Measurements from ENCODE around the gene BAD.

The BAD gene

GRCh38 chr11:64291752-64292459, 7.4 kb upstream of the BAD start:
- TF ChIP-seq CTCF (IDR thresholded peaks at IDR 0.05; ENCODE audit: low read length) (no peak), EZH2 (optimal IDR thresholded peaks at IDR 0.05; ENCODE audit: low read depth, low read length) (no peak), EZH2phosphoT487 (IDR thresholded peaks at IDR 0.05; ENCODE audit: low read length) (no peak)
- 0 out of 2 replicates have a peak, but pooled peaks cover 5% of the 10 kb centered on the region for H3F3A ChIP-seq (ENCODE audit: insufficient read depth, low read length)
- H3K9me3 ChIP-seq (replicated peaks; ENCODE audit: insufficient read depth, low read length) = no peaks in the 10 kb centered on the region
- no peak for DNase-seq
- no peaks in the 10 kb centered on the region for H3K79me2 ChIP-seq (ENCODE audit: low read length)
- no peak overlapping the region for H3K4me3 ChIP-seq (ENCODE audit: low read length)
- H3K9ac ChIP-seq (ENCODE audit: low read length) = no peak overlapping the region
- no peaks in the 10 kb centered on the region for H3K9me2 ChIP-seq (replicated peaks; ENCODE audit: insufficient read depth, low read length)
- no peaks in the 10 kb centered on the region for H3K36me3 ChIP-seq (replicated peaks; ENCODE audit: insufficient read depth, low read length)
- H4K20me1 ChIP-seq (ENCODE audit: insufficient read depth, low read length) = no peaks in the 10 kb centered on the region
- H3K27ac ChIP-seq (ENCODE audit: low read length) = no peak overlapping the region
- H3K4me2 ChIP-seq (ENCODE audit: low read depth, low read length) = peak overlapping the region; percentile 12; the same call in 1 of the 2 replicates
- H3K27me3 ChIP-seq (replicated peaks; ENCODE audit: insufficient read depth, low read length) = peaks cover 58% of the 10 kb centered on the region
- H2AFZ ChIP-seq (ENCODE audit: low read length) = no peak overlapping the region
- no peaks in the 10 kb centered on the region for H3K4me1 ChIP-seq (ENCODE audit: low read length)

- H3K4me2 ChIP-seq (ENCODE audit: low read depth, low read length) = peak within 1 kb of the TSS; percentile 12; the same call in 1 of the 2 replicates
- no peak within 1 kb of the TSS for H2AFZ ChIP-seq (ENCODE audit: low read length)
- H3F3A ChIP-seq (ENCODE audit: insufficient read depth, low read length) = peaks cover 8% of the 10 kb centered on the region; the same call in 1 of the 2 replicates
- TF ChIP-seq CTCF (IDR thresholded peaks at IDR 0.05; ENCODE audit: low read length) (no peak), EZH2phosphoT487 (IDR thresholded peaks at IDR 0.05; ENCODE audit: low read length) (no peak), EZH2 (optimal IDR thresholded peaks at IDR 0.05; ENCODE audit: low read depth, low read length) (no peak)
- no peaks in the 10 kb centered on the region for H3K9me2 ChIP-seq (replicated peaks; ENCODE audit: insufficient read depth, low read length)
- no peaks in the 10 kb centered on the region; the same call in 1 of the 2 replicates for H3K79me2 ChIP-seq (ENCODE audit: low read length)
- H3K4me1 ChIP-seq (ENCODE audit: low read length) = 0 out of 2 replicates have a peak, but pooled peaks cover under 1% of the 10 kb centered on the region
- DNase-seq = no peak
- no peaks in the 10 kb centered on the region for H4K20me1 ChIP-seq (ENCODE audit: insufficient read depth, low read length)
- H3K9me3 ChIP-seq (replicated peaks; ENCODE audit: insufficient read depth, low read length) = no peaks in the 10 kb centered on the region
- no peak within 1 kb of the TSS for H3K4me3 ChIP-seq (ENCODE audit: low read length)
- H3K27ac ChIP-seq (ENCODE audit: low read length) = no peak within 1 kb of the TSS
- no peaks in the 10 kb centered on the region for H3K36me3 ChIP-seq (replicated peaks; ENCODE audit: insufficient read depth, low read length)
- no peak within 1 kb of the TSS for H3K9ac ChIP-seq (ENCODE audit: low read length)
- H3K27me3 ChIP-seq (replicated peaks; ENCODE audit: insufficient read depth, low read length) = peaks cover 52% of the 10 kb centered on the region
These were observed 6.8 kb upstream of the BAD start, which contains the start of gene KCNK4 for GRCh38 chr11:64291262-64291751. TSS of gene KCNK4 (plus strand) at chr11:64291302. CDS start at chr11:64293019, 1,717 bp downstream.

- Histone ChIP-seq H3K9me2 (replicated peaks; ENCODE audit: insufficient read depth, low read length) (no peaks in the 10 kb centered on the region), H3K9me3 (replicated peaks; ENCODE audit: insufficient read depth, low read length) (no peaks in the 10 kb centered on the region), H3K79me2 (ENCODE audit: low read length) (peaks cover 3% of the 10 kb centered on the region; the same call in 1 of the 2 replicates), H3K4me1 (ENCODE audit: low read length) (0 out of 2 replicates have a peak, but pooled peaks cover 3% of the 10 kb centered on the region), H3K4me2 (ENCODE audit: low read depth, low read length) (no peak overlapping the region), H3K4me3 (ENCODE audit: low read length) (no peak overlapping the region), H3K27ac (ENCODE audit: low read length) (no peak overlapping the region), H3K27me3 (replicated peaks; ENCODE audit: insufficient read depth, low read length) (peaks cover 45% of the 10 kb centered on the region), H4K20me1 (ENCODE audit: insufficient read depth, low read length) (no peaks in the 10 kb centered on the region), H2AFZ (ENCODE audit: low read length) (no peak overlapping the region), H3K36me3 (replicated peaks; ENCODE audit: insufficient read depth, low read length) (no peaks in the 10 kb centered on the region), H3K9ac (ENCODE audit: low read length) (no peak overlapping the region), H3F3A (ENCODE audit: insufficient read depth, low read length) (peaks cover 8% of the 10 kb centered on the region; the same call in 1 of the 2 replicates)
- TF ChIP-seq EZH2 (optimal IDR thresholded peaks at IDR 0.05; ENCODE audit: low read depth, low read length) = no peak
- no peak for TF ChIP-seq EZH2phosphoT487 (IDR thresholded peaks at IDR 0.05; ENCODE audit: low read length)
- no peak for TF ChIP-seq CTCF (IDR thresholded peaks at IDR 0.05; ENCODE audit: low read length)
- peak; percentile 1 for DNase-seq
These were observed 6.1 kb upstream of the BAD start for GRCh38 chr11:64290352-64291261.

All from MM.1S (cell line).